OCI-LY7 (cell line): ENCODE data around the gene PLSCR2. TPM values are rescaled to one million over a fixed set of nuclear protein-coding genes. Genes with fewer than 3 reads are reported as not detected.
"Not testable (repeated sequence)": the region's sequence is repeated elsewhere in the genome, so short reads cannot be mapped to it uniquely, and the experiment has no call there.

ENCODE experiments used
- BruUV-seq: library from RNA; stranded (reverse); fragments of 400-500 nt; replicated peaks from 2 replicates; lab custom pipeline; 2021; lab: Mats Ljungman, UMichigan
- CTCF ChIA-PET: fragments of 300-600 bp; sonication (Branson Sonifier 250); formaldehyde crosslinking; loops from one replicate; lab custom pipeline; 2022; ENCODE audit warnings: antibody characterized with exemption; ENCODE audit not compliant: unreplicated experiment; lab: Charles Lee
- POLR2A ChIA-PET: fragments of 300-600 bp; sonication (Branson Sonifier 250); formaldehyde crosslinking; loops from one replicate; lab custom pipeline; 2022; ENCODE audit warnings: antibody characterized with exemption; lab: Charles Lee
- DNase-seq: peaks from one replicate; pipeline ENCODE4 v3.0.0-alpha.2; 2015; ENCODE audit warnings: low spot score
- H2AFZ ChIP-seq: fragments of 200-600 bp; sonication (generic), shearing (Covaris generic); 2 replicates; pipeline ENCODE4 v1.6.1; 2014; ENCODE audit warnings: mild to moderate bottlenecking, antibody characterized with exemption, low read length, moderate library complexity
- H3K27ac ChIP-seq: fragments of 200-600 bp; sonication (generic); 2 replicates; pipeline ENCODE4 v1.5.1; 2014; ENCODE audit warnings: mixed run types, low read depth, mild to moderate bottlenecking, moderate library complexity, low read length, inconsistent platforms; ENCODE audit not compliant: poor library complexity, severe bottlenecking
- H3K36me3 ChIP-seq: fragments of 200-600 bp; sonication (generic); 2 replicates; pipeline ENCODE4 v1.6.1; 2014; ENCODE audit warnings: mild to moderate bottlenecking, antibody characterized with exemption, low read length, moderate library complexity, mixed read lengths; ENCODE audit not compliant: insufficient read depth
- H3K4me1 ChIP-seq: fragments of 200-600 bp; sonication (generic); 2 replicates; pipeline ENCODE4 v1.5.1; 2014; ENCODE audit warnings: mild to moderate bottlenecking, low read length; ENCODE audit not compliant: insufficient read depth, poor library complexity, severe bottlenecking
- H3K4me2 ChIP-seq: fragments of 200-600 bp; sonication (generic); 2 replicates; pipeline ENCODE4 v1.6.1; 2014; ENCODE audit warnings: mild to moderate bottlenecking, low read length
- H3K4me3 ChIP-seq: fragments of 200-600 bp; sonication (generic); 2 replicates; pipeline ENCODE4 v1.5.1; 2014; ENCODE audit warnings: mild to moderate bottlenecking, low read depth, low read length; ENCODE audit not compliant: poor library complexity, severe bottlenecking
- H3K79me2 ChIP-seq: fragments of 200-600 bp; sonication (generic); 2 replicates; pipeline ENCODE4 v1.6.1; 2016; ENCODE audit warnings: low read depth, mild to moderate bottlenecking, low read length, moderate library complexity, mixed read lengths; ENCODE audit not compliant: insufficient read depth
- H3K9me2 ChIP-seq: fragments of 200-600 bp; sonication (generic); 2 replicates; pipeline ENCODE4 v1.6.1; 2016; ENCODE audit warnings: mild to moderate bottlenecking, low read length, mixed read lengths; ENCODE audit not compliant: insufficient read depth
- H3K9me3 ChIP-seq: fragments of 200-600 bp; sonication (generic); 2 replicates; pipeline ENCODE4 v1.6.1; 2014; ENCODE audit warnings: mild to moderate bottlenecking, mixed run types, low read length, mixed read lengths
- H4K20me1 ChIP-seq: fragments of 200-600 bp; sonication (generic); 2 replicates; pipeline ENCODE4 v1.6.1; 2014; ENCODE audit warnings: mild to moderate bottlenecking, antibody characterized with exemption, low read length, moderate library complexity, mixed read lengths; ENCODE audit not compliant: insufficient read depth
- EZH2phosphoT487 ChIP-seq: fragments of 200-600 bp; sonication (generic); IDR thresholded peaks from 2 replicates; pipeline ENCODE4 v1.6.1; 2018; ENCODE audit warnings: low read depth, borderline replicate concordance, mild to moderate bottlenecking, mixed run types, antibody characterized with exemption, low read length, moderate library complexity, mixed read lengths
- intact Hi-C: fragments of 100-400 bp; cut with micrococcal nuclease; formaldehyde crosslinking; loops from one replicate; pipeline ENCODE4 v1.10.0; 2022; ENCODE audit not compliant: unreplicated experiment
- total RNA-seq, 2 experiments: library from RNA; depleted of rRNA in 1 of 2; stranded (reverse); fragments of >200 nt in 1 of 2; shearing (Covaris generic) in 1 of 2; gene quantifications; 2 replicates each; pipeline ENCODE4 v1.2.3, GENCODE V29; 2014 to 2022
- TF ChIP-seq, protein P1 (sequence below): fragments of 200-600 bp; sonication (generic); conservative IDR thresholded peaks from 2 replicates; pipeline ENCODE4 v1.5.1; 2014; ENCODE audit warnings: mild to moderate bottlenecking, antibody characterized with exemption, low read length, moderate library complexity, mixed read lengths

The PLSCR2 gene
- total RNA-seq, 2 experiments from 2014 or later: not detected

GRCh38 chr3:146449076-146449475, 20.3 kb downstream of the PLSCR2 start:
- intact Hi-C loops: no loop called here
- Histone ChIP-seq H3K36me3 (no peaks in the 10 kb centered on the region), H2AFZ (no peak overlapping the region), H3K9me2 (no peaks in the 10 kb centered on the region), H3K9me3 (no peaks in the 10 kb centered on the region), H3K27ac (no peak overlapping the region), H3K4me1 (no peaks in the 10 kb centered on the region), H3K4me2 (no peak overlapping the region), H3K4me3 (no peak overlapping the region), H4K20me1 (no peaks in the 10 kb centered on the region), H3K79me2 (no peaks in the 10 kb centered on the region)
- DNase-seq: no peak
- no TSS peak for BruUV-seq
- ChIA-PET POLR2A (interaction anchor here (0.9 kb wide), 1 partner anchor 128 kb away, joined by 3 read pairs; no protein-coding TSS in a partner anchor), CTCF (no interaction called here)
- TF ChIP-seq EZH2phosphoT487: no peak
- TF ChIP-seq, protein P1, sequence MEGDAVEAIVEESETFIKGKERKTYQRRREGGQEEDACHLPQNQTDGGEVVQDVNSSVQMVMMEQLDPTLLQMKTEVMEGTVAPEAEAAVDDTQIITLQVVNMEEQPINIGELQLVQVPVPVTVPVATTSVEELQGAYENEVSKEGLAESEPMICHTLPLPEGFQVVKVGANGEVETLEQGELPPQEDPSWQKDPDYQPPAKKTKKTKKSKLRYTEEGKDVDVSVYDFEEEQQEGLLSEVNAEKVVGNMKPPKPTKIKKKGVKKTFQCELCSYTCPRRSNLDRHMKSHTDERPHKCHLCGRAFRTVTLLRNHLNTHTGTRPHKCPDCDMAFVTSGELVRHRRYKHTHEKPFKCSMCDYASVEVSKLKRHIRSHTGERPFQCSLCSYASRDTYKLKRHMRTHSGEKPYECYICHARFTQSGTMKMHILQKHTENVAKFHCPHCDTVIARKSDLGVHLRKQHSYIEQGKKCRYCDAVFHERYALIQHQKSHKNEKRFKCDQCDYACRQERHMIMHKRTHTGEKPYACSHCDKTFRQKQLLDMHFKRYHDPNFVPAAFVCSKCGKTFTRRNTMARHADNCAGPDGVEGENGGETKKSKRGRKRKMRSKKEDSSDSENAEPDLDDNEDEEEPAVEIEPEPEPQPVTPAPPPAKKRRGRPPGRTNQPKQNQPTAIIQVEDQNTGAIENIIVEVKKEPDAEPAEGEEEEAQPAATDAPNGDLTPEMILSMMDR: no peak

GRCh38 chr3:146446026-146446425, 23.3 kb downstream of the PLSCR2 start:
- Histone ChIP-seq H3K79me2 (no peaks in the 10 kb centered on the region), H3K27ac (no peak overlapping the region), H3K4me3 (no peak overlapping the region), H3K36me3 (no peaks in the 10 kb centered on the region), H3K9me3 (no peaks in the 10 kb centered on the region), H3K9me2 (no peaks in the 10 kb centered on the region), H4K20me1 (no peaks in the 10 kb centered on the region), H3K4me1 (no peaks in the 10 kb centered on the region), H3K4me2 (no peak overlapping the region), H2AFZ (no peak overlapping the region)
- BruUV-seq: no TSS peak
- ChIA-PET POLR2A (interaction anchor here (0.6 to 0.9 kb wide), 2 partner anchors 30 to 459 kb away, joined by 3 read pairs; no protein-coding TSS in a partner anchor), CTCF (no interaction called here)
- DNase-seq: no peak
- TF ChIP-seq EZH2phosphoT487: no peak
- TF ChIP-seq, protein P1: no peak
- intact Hi-C loops: no loop called here

DNA sequence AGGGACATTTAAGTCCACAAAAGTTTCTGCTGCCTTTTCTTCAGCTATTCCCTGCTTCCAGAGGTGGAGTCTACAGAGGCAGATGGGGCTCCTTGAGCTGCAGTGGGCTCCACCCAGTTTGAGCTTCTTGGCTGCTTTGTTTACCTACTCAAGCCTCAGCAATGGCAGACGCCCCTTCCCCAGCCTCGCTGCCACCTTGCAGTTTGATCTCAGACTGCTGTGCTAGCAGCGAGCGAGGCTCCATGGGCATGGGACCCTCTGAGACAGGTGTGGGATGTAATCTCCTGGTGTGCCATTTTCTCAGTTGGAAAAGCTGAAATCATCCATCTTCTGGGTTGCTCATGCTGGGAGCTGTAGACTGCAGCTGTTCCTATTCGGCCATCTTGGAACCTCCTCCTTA, 29.1 kb downstream of the PLSCR2 start:
- intact Hi-C loops, H3K36me3 ChIP-seq, H3K27ac ChIP-seq, H3K79me2 ChIP-seq, H3K9me2 ChIP-seq, H3K9me3 ChIP-seq, H2AFZ ChIP-seq, H3K4me3 ChIP-seq, H3K4me1 ChIP-seq, H3K4me2 ChIP-seq, DNase-seq, H4K20me1 ChIP-seq, BruUV-seq, CTCF ChIA-PET, POLR2A ChIA-PET: not testable (repeated sequence)
